ENCODE data around the gene CDHR1.

Gene CDHR1

DNA sequence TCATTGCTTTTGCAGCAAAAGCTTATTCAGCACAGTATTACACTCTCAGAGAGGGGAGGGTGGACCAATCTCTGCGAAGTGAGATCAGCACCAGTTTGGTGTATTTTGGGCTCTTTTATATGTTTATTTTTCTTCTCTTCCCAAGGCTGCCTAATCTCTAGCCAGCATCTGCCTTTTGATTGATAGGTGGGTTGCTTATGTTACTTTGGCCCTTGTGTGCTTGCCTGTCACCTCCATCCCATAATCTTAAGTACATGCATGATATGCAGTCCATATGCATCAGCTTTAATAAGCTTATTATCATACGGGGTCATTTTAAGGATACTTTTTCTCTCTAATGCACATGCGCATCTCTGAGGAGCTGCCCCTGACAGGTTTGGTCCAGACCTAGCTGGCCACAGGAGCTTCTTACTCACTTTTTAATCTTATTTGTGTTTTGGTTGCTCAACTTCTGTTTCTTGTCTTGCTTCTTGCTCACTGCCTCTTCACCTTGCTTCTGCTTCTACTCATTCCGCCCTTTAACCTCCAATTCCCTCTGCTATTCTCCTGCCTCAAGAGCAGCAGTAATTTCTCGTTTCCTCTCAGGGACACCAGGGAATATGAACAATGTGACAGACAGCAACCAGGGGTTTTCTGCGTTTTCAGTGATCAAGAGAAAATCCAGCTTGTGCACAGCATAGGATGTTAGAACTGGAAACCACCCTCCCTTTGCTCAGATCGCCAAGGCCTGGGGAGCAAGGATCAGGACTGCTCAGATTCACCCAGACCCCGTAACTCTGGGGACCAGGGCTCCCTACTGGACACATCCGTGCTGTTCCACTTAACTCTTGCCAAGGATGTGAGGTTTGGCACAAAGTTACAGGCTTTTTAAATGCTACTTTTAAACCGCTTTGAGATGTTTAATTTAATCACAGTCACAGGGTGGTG is 60.5 kb downstream of the CDHR1 start:
- TF ChIP-seq EZH2phosphoT487 (conservative IDR thresholded peaks at IDR 0.05; ENCODE audit: low read length) = no peak
- TF ChIP-seq, protein P1, sequence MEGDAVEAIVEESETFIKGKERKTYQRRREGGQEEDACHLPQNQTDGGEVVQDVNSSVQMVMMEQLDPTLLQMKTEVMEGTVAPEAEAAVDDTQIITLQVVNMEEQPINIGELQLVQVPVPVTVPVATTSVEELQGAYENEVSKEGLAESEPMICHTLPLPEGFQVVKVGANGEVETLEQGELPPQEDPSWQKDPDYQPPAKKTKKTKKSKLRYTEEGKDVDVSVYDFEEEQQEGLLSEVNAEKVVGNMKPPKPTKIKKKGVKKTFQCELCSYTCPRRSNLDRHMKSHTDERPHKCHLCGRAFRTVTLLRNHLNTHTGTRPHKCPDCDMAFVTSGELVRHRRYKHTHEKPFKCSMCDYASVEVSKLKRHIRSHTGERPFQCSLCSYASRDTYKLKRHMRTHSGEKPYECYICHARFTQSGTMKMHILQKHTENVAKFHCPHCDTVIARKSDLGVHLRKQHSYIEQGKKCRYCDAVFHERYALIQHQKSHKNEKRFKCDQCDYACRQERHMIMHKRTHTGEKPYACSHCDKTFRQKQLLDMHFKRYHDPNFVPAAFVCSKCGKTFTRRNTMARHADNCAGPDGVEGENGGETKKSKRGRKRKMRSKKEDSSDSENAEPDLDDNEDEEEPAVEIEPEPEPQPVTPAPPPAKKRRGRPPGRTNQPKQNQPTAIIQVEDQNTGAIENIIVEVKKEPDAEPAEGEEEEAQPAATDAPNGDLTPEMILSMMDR (IDR thresholded peaks at IDR 0.05; ENCODE audit: insufficient read depth, low read length, poor library complexity, severe bottlenecking) = no peak
- H3K9ac ChIP-seq (ENCODE audit: low read length) = no peak overlapping the region
- H3K9me3 ChIP-seq (ENCODE audit: insufficient read depth, low read length) = no peaks in the 10 kb centered on the region
- no peak overlapping the region for H3K27ac ChIP-seq (ENCODE audit: low read depth, low read length)
- H3K27me3 ChIP-seq (ENCODE audit: low read length) = no peaks in the 10 kb centered on the region
- H3K9me2 ChIP-seq (replicated peaks; ENCODE audit: insufficient read depth, low read length) = no peaks in the 10 kb centered on the region
- H4K20me1 ChIP-seq (ENCODE audit: low read depth, low read length) = no peaks in the 10 kb centered on the region
- H3K36me3 ChIP-seq (ENCODE audit: low read length) = no peaks in the 10 kb centered on the region
- no peaks in the 10 kb centered on the region for H3K79me2 ChIP-seq (ENCODE audit: insufficient read depth, low read length)
- H3F3A ChIP-seq (ENCODE audit: insufficient read depth) = no peaks in the 10 kb centered on the region
- H3K4me2 ChIP-seq (ENCODE audit: low read depth, low read length, poor library complexity, severe bottlenecking) = no peak overlapping the region
- H3K4me3 ChIP-seq (ENCODE audit: insufficient read depth, low read length, poor library complexity, severe bottlenecking) = no peak overlapping the region
- no peak overlapping the region for H2AFZ ChIP-seq (ENCODE audit: low read depth, low read length, severe bottlenecking)

DNA sequence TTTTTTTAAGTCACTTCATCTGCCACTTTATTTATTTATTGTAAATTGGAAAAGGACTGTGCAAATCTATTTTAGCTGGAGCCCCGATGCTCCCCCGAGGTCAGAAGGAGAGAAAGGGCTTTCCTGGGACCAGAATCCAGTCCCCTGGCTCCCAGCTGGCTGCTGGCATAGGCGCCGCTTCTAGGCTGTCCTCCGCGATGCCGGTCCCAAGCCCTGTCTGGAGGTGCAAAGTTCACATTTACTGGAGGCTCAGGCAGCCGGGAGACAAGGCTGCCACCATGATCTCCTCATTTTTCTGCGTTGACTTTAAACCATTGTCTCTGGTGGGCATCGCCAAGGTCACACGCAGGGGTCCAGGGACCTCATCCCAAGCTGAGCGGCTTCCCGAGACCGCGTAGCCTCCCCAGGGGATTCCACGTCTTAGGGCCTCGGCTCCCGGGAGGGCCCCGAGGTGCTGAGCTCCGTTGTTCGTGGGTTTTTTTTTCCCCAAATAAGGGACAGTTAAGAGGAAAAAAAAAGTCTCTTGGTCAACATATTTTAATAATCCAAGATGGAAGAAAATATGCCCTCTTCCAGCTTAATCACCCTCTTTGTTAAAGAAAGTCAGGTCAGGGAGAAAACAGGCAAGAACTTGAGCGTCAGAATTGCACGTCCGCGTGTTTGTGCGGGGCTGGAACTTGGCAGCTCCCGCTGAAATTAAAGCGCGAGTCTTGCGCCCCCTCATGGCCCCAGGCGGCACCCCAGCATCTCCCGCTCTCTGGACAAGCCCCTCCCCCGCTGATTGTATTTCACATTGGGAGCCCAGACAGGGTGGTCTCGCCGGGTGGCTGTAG is 62.4 kb downstream of the CDHR1 start:
- TF ChIP-seq, protein P1 (IDR thresholded peaks at IDR 0.05; ENCODE audit: insufficient read depth, low read length, poor library complexity, severe bottlenecking) = peak; percentile 40
- no peak for TF ChIP-seq EZH2phosphoT487 (conservative IDR thresholded peaks at IDR 0.05; ENCODE audit: low read length)
- H3K79me2 ChIP-seq (ENCODE audit: insufficient read depth, low read length) = no peaks in the 10 kb centered on the region
- no peaks in the 10 kb centered on the region for H3K9me3 ChIP-seq (ENCODE audit: insufficient read depth, low read length)
- H3K9me2 ChIP-seq (replicated peaks; ENCODE audit: insufficient read depth, low read length) = no peaks in the 10 kb centered on the region
- H3K9ac ChIP-seq (ENCODE audit: low read length) = no peak overlapping the region
- no peak overlapping the region for H2AFZ ChIP-seq (ENCODE audit: low read depth, low read length, severe bottlenecking)
- H3F3A ChIP-seq (ENCODE audit: insufficient read depth) = no peaks in the 10 kb centered on the region
- no peak overlapping the region for H3K4me2 ChIP-seq (ENCODE audit: low read depth, low read length, poor library complexity, severe bottlenecking)
- H3K27me3 ChIP-seq (ENCODE audit: low read length) = no peaks in the 10 kb centered on the region
- H3K4me3 ChIP-seq (ENCODE audit: insufficient read depth, low read length, poor library complexity, severe bottlenecking) = no peak overlapping the region
- no peaks in the 10 kb centered on the region for H4K20me1 ChIP-seq (ENCODE audit: low read depth, low read length)
- no peak overlapping the region for H3K27ac ChIP-seq (ENCODE audit: low read depth, low read length)
- H3K36me3 ChIP-seq (ENCODE audit: low read length) = no peaks in the 10 kb centered on the region

DNA sequence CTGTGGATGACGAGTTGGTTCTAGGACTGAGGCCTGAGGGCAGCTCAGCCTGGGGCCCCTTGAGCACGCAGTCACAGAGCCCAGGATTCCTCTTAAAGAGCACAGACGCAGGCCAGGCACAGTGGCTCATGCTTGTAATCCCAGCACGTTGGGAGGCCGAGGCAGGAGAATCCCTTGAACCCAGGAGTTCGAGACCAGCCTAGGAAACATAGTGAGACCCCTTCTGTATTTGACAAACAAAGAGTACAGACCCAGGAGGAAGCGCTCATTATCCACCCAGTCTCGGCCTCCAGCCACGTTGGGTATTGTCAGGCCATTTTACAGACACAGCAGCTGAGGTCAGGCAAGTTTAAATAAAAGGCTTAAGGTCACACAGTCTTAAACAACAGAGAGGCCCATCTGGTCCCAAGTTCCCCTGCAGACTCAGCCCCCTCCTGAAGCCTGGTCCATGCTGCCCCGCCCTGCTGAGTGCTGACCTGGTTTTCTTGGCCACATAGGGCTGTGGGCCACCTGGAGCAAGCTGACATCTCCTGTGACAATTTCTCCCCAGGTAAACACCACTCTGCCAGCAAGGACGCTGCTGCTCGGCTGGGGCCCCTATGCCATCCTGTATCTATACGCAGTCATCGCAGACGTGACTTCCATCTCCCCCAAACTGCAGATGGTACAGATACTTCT is 63.1 kb downstream of the CDHR1 start:
- no peaks in the 10 kb centered on the region for H3F3A ChIP-seq (ENCODE audit: insufficient read depth)
- H3K79me2 ChIP-seq (ENCODE audit: insufficient read depth, low read length) = no peaks in the 10 kb centered on the region
- no peaks in the 10 kb centered on the region for H3K9me3 ChIP-seq (ENCODE audit: insufficient read depth, low read length)
- H4K20me1 ChIP-seq (ENCODE audit: low read depth, low read length) = no peaks in the 10 kb centered on the region
- TF ChIP-seq, protein P1 (IDR thresholded peaks at IDR 0.05; ENCODE audit: insufficient read depth, low read length, poor library complexity, severe bottlenecking) = no peak
- no peak overlapping the region for H3K9ac ChIP-seq (ENCODE audit: low read length)
- no peak overlapping the region for H2AFZ ChIP-seq (ENCODE audit: low read depth, low read length, severe bottlenecking)
- no peak overlapping the region for H3K4me3 ChIP-seq (ENCODE audit: insufficient read depth, low read length, poor library complexity, severe bottlenecking)
- no peak overlapping the region for H3K27ac ChIP-seq (ENCODE audit: low read depth, low read length)
- no peaks in the 10 kb centered on the region for H3K36me3 ChIP-seq (ENCODE audit: low read length)
- no peaks in the 10 kb centered on the region for H3K27me3 ChIP-seq (ENCODE audit: low read length)
- no peak overlapping the region for H3K4me2 ChIP-seq (ENCODE audit: low read depth, low read length, poor library complexity, severe bottlenecking)
- H3K9me2 ChIP-seq (replicated peaks; ENCODE audit: insufficient read depth, low read length) = no peaks in the 10 kb centered on the region

All from SU-DHL-6 (cell line).